Stimulated activated CD8-positive, alpha-beta memory T cell treated with anti-CD3 and anti-CD28 coated beads, Interleukin-15, amount 100 ng/mL, for 1 hour (primary cell): ENCODE data around the gene GOSR1.
"Not testable (repeated sequence)": the region's sequence is repeated elsewhere in the genome, so short reads cannot be mapped to it uniquely, and the experiment has no call there.

Experiments
- DNase-seq: peaks from one replicate; pipeline ENCODE4 v3.0.0-alpha.2; 2020; ENCODE audit warnings: low read depth

Gene GOSR1

GRCh38 chr17:30477083-30477773 lies at the start of gene GOSR1:
Gene GOSR1, plus strand, starts transcription at chr17:30477408. Its CDS starts 26 bp downstream, at chr17:30477434.
- DNase-seq, result peak; percentile 89

- no peak for DNase-seq
Measured at GRCh38 chr17:30427611-30428010, 49.6 kb upstream of the GOSR1 start.

GRCh38 chr17:30429155-30429554 lies 48.1 kb upstream of the GOSR1 start:
- DNase-seq, result no peak

- DNase-seq, result no peak
Measured at GRCh38 chr17:30433514-30433913, 43.7 kb upstream of the GOSR1 start.

GRCh38 chr17:30436729-30437128 lies 40.5 kb upstream of the GOSR1 start:
- no peak for DNase-seq

- DNase-seq, result no peak
Measured at GRCh38 chr17:30443721-30444120, 33.5 kb upstream of the GOSR1 start.

- DNase-seq, result not testable (repeated sequence)
Measured at GRCh38 chr17:30446640-30447039, 30.6 kb upstream of the GOSR1 start.

GRCh38 chr17:30449480-30449879 lies 27.7 kb upstream of the GOSR1 start:
- no peak for DNase-seq

GRCh38 chr17:30450125-30451027 lies 26.8 kb upstream of the GOSR1 start:
- no peak for DNase-seq

GRCh38 chr17:30454635-30455034 lies 22.6 kb upstream of the GOSR1 start:
- no peak for DNase-seq

- DNase-seq, result no peak
Measured at GRCh38 chr17:30458371-30458770, 18.8 kb upstream of the GOSR1 start.

GRCh38 chr17:30458797-30459413 lies 18.3 kb upstream of the GOSR1 start:
- DNase-seq, result not testable (repeated sequence)

- DNase-seq, result no peak
Measured at GRCh38 chr17:30468465-30468864, 8.7 kb upstream of the GOSR1 start.

GRCh38 chr17:30472238-30472890 lies 4.8 kb upstream of the GOSR1 start:
- DNase-seq, result no peak

GRCh38 chr17:30475206-30475605 lies 2.0 kb upstream of the GOSR1 start:
- no peak for DNase-seq

GRCh38 chr17:30476726-30477082 lies 504 bp upstream of the GOSR1 start:
- DNase-seq, result no peak

- DNase-seq, result no peak
Measured at GRCh38 chr17:30477774-30478115, 537 bp downstream of the GOSR1 start.

- DNase-seq, result no peak
Measured at GRCh38 chr17:30482555-30482954, 5.3 kb downstream of the GOSR1 start.

GRCh38 chr17:30483159-30483558 lies 6.0 kb downstream of the GOSR1 start:
- no peak for DNase-seq

- DNase-seq, result no peak
Measured at GRCh38 chr17:30493780-30494179, 16.6 kb downstream of the GOSR1 start.

- DNase-seq, result no peak
Measured at GRCh38 chr17:30495586-30495985, 18.4 kb downstream of the GOSR1 start.

GRCh38 chr17:30503558-30503957 lies 26.4 kb downstream of the GOSR1 start:
- no peak for DNase-seq
